ENCODE measurements around the gene VCX2. TPM values are rescaled to one million over a fixed set of nuclear protein-coding genes. Genes with fewer than 3 reads are reported as not detected.
"Not testable (repeated sequence)": the region's sequence is repeated elsewhere in the genome, so short reads cannot be mapped to it uniquely, and the experiment has no call there.

Gene VCX2
- total RNA-seq, 2 donors from 2014 or later = not detected

DNA sequence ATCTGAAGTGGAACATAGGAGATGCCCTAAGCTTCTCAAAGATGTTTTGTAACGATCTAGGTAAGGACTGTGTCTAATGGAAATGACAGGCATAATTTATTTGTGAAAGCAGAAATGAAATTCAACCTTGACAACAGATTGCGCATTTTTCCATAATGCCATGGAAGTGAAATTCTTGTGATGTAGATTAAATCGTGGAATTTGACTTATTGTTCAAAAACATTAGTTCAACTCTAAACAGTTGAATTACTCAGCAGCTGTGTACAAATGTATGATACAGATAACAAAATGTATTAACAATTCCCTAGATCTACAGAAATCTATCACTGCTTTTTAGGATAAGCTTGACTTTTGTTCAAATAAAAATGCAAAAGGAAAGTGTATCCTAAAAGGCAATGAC lies 44.4 kb downstream of the VCX2 start:
- Histone ChIP-seq H3K4me3 (no peak overlapping the region), H3K27me3 (no peaks in the 10 kb centered on the region), H3K27ac (no peak overlapping the region), H3K9me3 (no peaks in the 10 kb centered on the region), H3K36me3 (no peaks in the 10 kb centered on the region), H3K4me1 (no peaks in the 10 kb centered on the region)
- no peak for DNase-seq (ENCODE audit: low spot score)
- TF ChIP-seq CTCF (IDR thresholded peaks at IDR 0.05) = no peak

DNA sequence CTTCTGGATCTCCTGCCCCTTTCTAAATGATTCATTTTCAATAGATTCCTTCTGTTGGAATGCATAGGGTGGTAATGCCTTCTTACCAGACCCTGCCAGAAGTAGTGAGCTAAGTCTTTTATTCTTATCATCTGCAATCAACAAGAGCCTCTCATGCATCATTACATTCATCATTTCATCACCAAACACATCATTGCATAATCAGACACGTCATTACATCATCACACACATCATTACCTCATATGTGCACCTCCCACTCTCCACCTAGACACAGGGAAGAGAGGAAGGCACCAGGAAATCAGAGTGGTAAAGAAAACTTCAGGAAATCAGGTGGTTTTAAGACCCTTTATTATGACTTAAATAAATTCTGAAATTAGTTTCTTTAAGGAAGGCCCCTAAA lies 45.0 kb downstream of the VCX2 start:
- Histone ChIP-seq H3K36me3 (no peaks in the 10 kb centered on the region), H3K4me1 (no peaks in the 10 kb centered on the region), H3K9me3 (no peaks in the 10 kb centered on the region), H3K4me3 (no peak overlapping the region), H3K27ac (no peak overlapping the region), H3K27me3 (no peaks in the 10 kb centered on the region)
- no peak for DNase-seq (ENCODE audit: low spot score)
- no peak for TF ChIP-seq CTCF (IDR thresholded peaks at IDR 0.05)

- no peak for TF ChIP-seq CTCF (IDR thresholded peaks at IDR 0.05)
- Histone ChIP-seq H3K27me3 (no peaks in the 10 kb centered on the region), H3K36me3 (no peaks in the 10 kb centered on the region), H3K4me3 (no peak overlapping the region), H3K27ac (no peak overlapping the region), H3K4me1 (no peaks in the 10 kb centered on the region), H3K9me3 (no peaks in the 10 kb centered on the region)
- DNase-seq (ENCODE audit: low spot score) = no peak
Observed at GRCh38 chrX:8125566-8125965, 45.5 kb downstream of the VCX2 start.

DNA sequence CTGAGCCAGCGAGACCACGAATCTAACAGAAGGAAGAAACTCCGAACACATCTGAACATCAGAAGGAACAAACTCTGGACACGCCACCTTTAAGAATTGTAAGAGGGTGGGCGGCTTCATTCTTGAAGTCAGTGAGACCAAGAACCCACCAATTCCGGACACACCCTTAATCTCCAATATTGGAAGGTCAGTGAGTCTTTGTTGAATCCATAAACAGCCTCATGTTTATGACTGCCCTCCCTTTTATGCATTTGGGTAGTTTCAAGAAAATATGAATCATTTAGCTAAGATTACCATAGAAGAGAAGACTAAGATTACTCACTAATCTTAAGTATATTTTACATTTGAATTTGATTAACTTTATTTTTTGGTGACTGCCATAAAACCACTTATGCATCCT lies 48.5 kb downstream of the VCX2 start:
- no peak for TF ChIP-seq CTCF (IDR thresholded peaks at IDR 0.05)
- H3K27me3 ChIP-seq = no peaks in the 10 kb centered on the region
- H3K9me3 ChIP-seq = no peaks in the 10 kb centered on the region
- DNase-seq (ENCODE audit: low spot score) = no peak
- H3K4me1 ChIP-seq = no peaks in the 10 kb centered on the region
- H3K36me3 ChIP-seq = no peaks in the 10 kb centered on the region
- no peak overlapping the region for H3K27ac ChIP-seq
- H3K4me3 ChIP-seq = no peak overlapping the region

- not testable (repeated sequence) for DNase-seq (ENCODE audit: low spot score); H3K4me1 ChIP-seq; H3K27me3 ChIP-seq; H3K9me3 ChIP-seq; H3K27ac ChIP-seq; H3K36me3 ChIP-seq; H3K4me3 ChIP-seq
Observed at GRCh38 chrX:8121391-8121790, 49.7 kb downstream of the VCX2 start.

MicroRNAs encoded within 50 kb of the gene (microRNA counts, 767-probe panel; counts per million panel counts)
- microRNA hsa-miR-651 = 0 to 1,279 counts per million in 2 donors

Small RNA genes within 50 kb of the gene (microRNA-seq; reads per million reads assigned to microRNA genes)
- 24.7 to 27.6 reads per million in 2 donors for gene MIR651 (ENCODE audit: borderline number of aligned reads in 2 of 2, borderline replicate concordance in 1 of 2)

Other genes with a start within 250 kb of the VCX2 start
- gene PNPLA4, start 243.9 kb downstream of the VCX2 start, total RNA-seq = 10 to 100 TPM; 34.0 to 52.6 TPM

Data from right atrium auricular region (tissue), 2 donors.